Right lobe of liver (tissue), 6 donors: ENCODE results near the gene BCL2L12. TPM values are rescaled to one million over a fixed set of nuclear protein-coding genes. Genes with fewer than 3 reads are reported as not detected.

Experiments
- ATAC-seq, 4 donors: fragments of 200-7000 bp; cut with Tn5 transposase; one replicate each; pipeline ENCODE4 v1.9.1; 2020; ENCODE audit warnings: mild to moderate bottlenecking in 4 of 4, moderate library complexity in 4 of 4
- DNase-seq, 3 donors: peaks; one replicate each; pipeline ENCODE4 v3.0.0-alpha.2; 2020
- H3K27ac ChIP-seq, 3 donors: fragments of 200-600 bp; one replicate each; pipeline ENCODE4 v1.8.0; 2022
- H3K27me3 ChIP-seq, 2 donors: fragments of 200-600 bp; one replicate each; pipeline ENCODE4 v1.8.0; 2022
- H3K36me3 ChIP-seq, 4 donors: fragments of 200-600 bp; sonication (generic) in 1 of 4; one replicate each; pipeline versions ENCODE4 v1.5.1 to v1.8.0; 2017 to 2022; ENCODE audit warnings: control low read depth in 1 of 4
- H3K4me1 ChIP-seq, 4 donors: fragments of 200-600 bp; sonication (generic) in 1 of 4; one replicate each; pipeline versions ENCODE4 v1.5.1 to v1.8.0; 2017 to 2022; ENCODE audit warnings: control low read depth in 1 of 4
- H3K4me3 ChIP-seq, 3 donors: fragments of 200-600 bp; one replicate each; pipeline ENCODE4 v1.8.0; 2022
- H3K9me3 ChIP-seq, 4 donors: fragments of 200-600 bp; sonication (generic) in 1 of 4; one replicate each; pipeline versions ENCODE4 v1.5.1 to v1.8.0; 2017 to 2022; ENCODE audit warnings: control low read depth in 1 of 4
- POLR2A ChIP-seq: fragments of 450-650 bp; IDR thresholded peaks from one replicate; pipeline ENCODE4 v1.6.1; 2017; ENCODE audit warnings: antibody characterized with exemption, mild to moderate bottlenecking
- WGBS: methylation state at CpG from one replicate; pipeline ENCODE4 v1.1.6; 2018; ENCODE audit warnings: low coverage, low lambda C conversion rate; ENCODE audit not compliant: insufficient coverage; ENCODE audit errors: missing lambda C conversion rate; 5-methylcytosine and 5-hydroxymethylcytosine counted together
- intact Hi-C, 2 donors: fragments of 100-400 bp; cut with DNase I; formaldehyde crosslinking; loops; one replicate each; pipeline versions ENCODE4 v1.11.2 to v1.14.1; 2022
- total RNA-seq, 6 experiments: library from RNA; depleted of rRNA in 2 of 6; stranded (reverse); fragments of >200 nt in 2 of 6; fragmentation: NEBNext Ultra II Directional in 3 of 6; extraction: Animal tissue kit (Norgen Biotek cat#: 25700) in 3 of 6; gene quantifications; one replicate each; pipeline versions ENCODE4 v1.1.0 to v1.2.4, GENCODE V29; 2016 to 2023
- TF ChIP-seq, protein P1 (sequence below), 4 donors: fragments of 200-600 bp in 3 of 4; fragments of 450-650 bp in 1 of 4; IDR thresholded peaks; one replicate each; pipeline versions ENCODE4 v1.5.1 to v1.8.0; 2016 to 2022; ENCODE audit warnings: antibody characterized with exemption in 4 of 4, mild to moderate bottlenecking in 2 of 4
- donor health status: DM: no; HTN: yes; CAD: no.
- donor health status: DM: no; HTN: no; CAD: no.
- donor health status: DM: no; HTN: no; CAD: no.
- donor health status: DM: no; HTN: yes; CAD: no.
- donor health status: DM: no; HTN: yes; CAD: no.

Gene BCL2L12
- total RNA-seq, 6 experiments from 2014 or later = 4.5 to 11.6 (median 10.5) TPM

DNA sequence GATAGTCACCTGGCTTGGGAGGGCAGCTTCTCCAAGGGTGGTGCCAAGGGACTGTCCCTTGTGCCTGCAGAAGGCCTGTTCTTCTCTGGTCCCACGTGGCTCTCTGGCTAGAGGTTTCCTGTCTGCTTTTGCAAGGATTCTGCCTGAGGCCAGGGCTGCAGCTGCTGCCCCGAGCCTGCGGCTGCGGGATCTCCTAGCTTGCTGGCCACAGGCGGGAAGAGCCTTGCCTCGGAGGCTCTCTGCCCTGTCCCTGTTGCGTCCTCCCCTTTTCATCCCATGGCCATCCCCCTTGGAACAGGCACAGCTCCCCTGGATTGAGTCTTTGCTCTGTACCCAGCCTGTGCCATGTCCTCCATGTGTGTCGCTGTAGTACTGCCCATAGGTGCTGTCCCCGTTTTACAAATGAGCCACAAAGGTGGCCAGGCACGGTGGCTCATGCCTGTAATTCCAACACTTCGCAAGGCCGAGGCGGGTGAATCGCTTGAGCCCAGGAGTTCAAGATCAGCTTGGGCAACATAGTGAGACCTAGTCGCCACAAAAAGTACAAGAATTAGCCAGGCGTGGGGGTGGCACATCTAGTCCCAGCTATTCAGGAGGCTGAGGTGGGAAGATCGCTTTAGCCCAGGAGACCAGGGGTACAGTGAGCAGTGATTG is 9.2 kb upstream of the BCL2L12 start:
- Histone ChIP-seq H3K4me3 (no peak overlapping the region), H3K36me3 (peaks cover 0 to 74% (median 16%) of the 10 kb centered on the region in 4 donors), H3K4me1 (no peaks in the 10 kb centered on the region), H3K27ac (no peak overlapping the region), H3K9me3 (no peaks in the 10 kb centered on the region), H3K27me3 (no peaks in the 10 kb centered on the region)
- WGBS = 96% methylated on average over 7 of the region's 17 CpGs
- no peak for ATAC-seq
- no peak for DNase-seq
- TF ChIP-seq, protein P1, sequence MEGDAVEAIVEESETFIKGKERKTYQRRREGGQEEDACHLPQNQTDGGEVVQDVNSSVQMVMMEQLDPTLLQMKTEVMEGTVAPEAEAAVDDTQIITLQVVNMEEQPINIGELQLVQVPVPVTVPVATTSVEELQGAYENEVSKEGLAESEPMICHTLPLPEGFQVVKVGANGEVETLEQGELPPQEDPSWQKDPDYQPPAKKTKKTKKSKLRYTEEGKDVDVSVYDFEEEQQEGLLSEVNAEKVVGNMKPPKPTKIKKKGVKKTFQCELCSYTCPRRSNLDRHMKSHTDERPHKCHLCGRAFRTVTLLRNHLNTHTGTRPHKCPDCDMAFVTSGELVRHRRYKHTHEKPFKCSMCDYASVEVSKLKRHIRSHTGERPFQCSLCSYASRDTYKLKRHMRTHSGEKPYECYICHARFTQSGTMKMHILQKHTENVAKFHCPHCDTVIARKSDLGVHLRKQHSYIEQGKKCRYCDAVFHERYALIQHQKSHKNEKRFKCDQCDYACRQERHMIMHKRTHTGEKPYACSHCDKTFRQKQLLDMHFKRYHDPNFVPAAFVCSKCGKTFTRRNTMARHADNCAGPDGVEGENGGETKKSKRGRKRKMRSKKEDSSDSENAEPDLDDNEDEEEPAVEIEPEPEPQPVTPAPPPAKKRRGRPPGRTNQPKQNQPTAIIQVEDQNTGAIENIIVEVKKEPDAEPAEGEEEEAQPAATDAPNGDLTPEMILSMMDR (IDR thresholded peaks at IDR 0.05) = no peak
- no peak for TF ChIP-seq POLR2A
- intact Hi-C loops = no loop called here

- ATAC-seq (no peak), DNase-seq (no peak)
- 92% methylated on average over 10 of the region's 22 CpGs for WGBS
- Histone ChIP-seq H3K4me3 (no peak overlapping the region), H3K36me3 (peaks cover 0 to 72% (median 19%) of the 10 kb centered on the region in 4 donors), H3K27me3 (no peaks in the 10 kb centered on the region), H3K9me3 (no peaks in the 10 kb centered on the region), H3K4me1 (no peaks in the 10 kb centered on the region), H3K27ac (no peak overlapping the region)
- intact Hi-C loops = no loop called here
- TF ChIP-seq, protein P1 (IDR thresholded peaks at IDR 0.05) = no peak
- TF ChIP-seq POLR2A = no peak
Measured at GRCh38 chr19:49657493-49658138, 8.1 kb upstream of the BCL2L12 start.

- H3K27me3 ChIP-seq = no peaks in the 10 kb centered on the region
- no peak for TF ChIP-seq POLR2A
- TF ChIP-seq, protein P1 (IDR thresholded peaks at IDR 0.05) = no peak
- DNase-seq = no peak
- H3K36me3 ChIP-seq = peaks cover 0 to 67% (median 18%) of the 10 kb centered on the region in 4 donors
- 74% methylated on average over 4 of the region's 15 CpGs for WGBS
- H3K4me3 ChIP-seq = no peak overlapping the region
- no peak for ATAC-seq
- H3K27ac ChIP-seq = no peak overlapping the region
- no peaks in the 10 kb centered on the region for H3K9me3 ChIP-seq
- H3K4me1 ChIP-seq = no peaks in the 10 kb centered on the region
- intact Hi-C loops = no loop called here
Measured at GRCh38 chr19:49658139-49658517, 7.6 kb upstream of the BCL2L12 start.

DNA sequence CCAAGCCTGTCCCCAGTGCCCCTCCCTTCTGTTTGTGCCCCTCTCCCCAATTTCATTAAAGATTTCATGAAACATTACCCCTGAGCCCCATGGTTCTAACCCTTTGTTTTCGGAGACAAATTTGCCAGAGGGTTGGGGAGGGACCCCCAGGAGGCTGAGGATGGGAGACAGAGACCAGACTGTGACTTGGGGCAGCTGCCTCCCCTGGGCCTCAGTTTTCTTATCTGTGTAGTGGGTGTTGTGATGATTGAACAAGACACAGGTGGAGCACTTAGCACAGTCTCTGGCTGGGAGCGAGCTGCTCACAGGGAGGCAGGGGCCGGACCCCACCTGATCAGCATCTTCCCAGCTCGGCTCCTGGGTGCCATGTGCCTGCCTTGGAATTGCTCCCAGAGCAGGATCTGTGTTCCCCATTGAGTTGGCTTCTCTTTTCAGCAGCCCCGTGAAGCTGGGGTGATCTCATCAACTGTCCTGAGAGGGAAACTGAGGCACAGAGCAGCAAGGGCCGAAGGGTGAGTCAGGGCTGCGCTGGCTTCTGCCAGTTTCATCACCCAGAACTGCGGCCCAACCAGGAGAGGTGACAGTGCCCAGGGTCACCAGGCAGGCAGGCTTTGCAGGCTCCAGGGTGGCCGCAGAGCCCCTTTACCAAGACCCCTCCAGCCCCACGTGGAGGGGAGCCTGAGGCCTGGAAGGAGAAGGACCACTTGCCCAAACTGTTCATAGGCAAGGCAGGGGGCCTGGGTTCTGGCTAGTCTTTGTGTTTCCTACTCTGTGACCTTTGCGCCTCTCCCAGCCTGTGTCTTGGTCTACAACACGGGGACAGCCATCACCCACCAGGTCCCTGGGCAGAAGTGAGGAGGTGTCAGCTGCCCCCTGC is 6.9 kb upstream of the BCL2L12 start:
- ATAC-seq (no peak), DNase-seq (no peak)
- WGBS = 83% methylated on average over 4 of the region's 12 CpGs
- H3K9me3 ChIP-seq = no peaks in the 10 kb centered on the region
- intact Hi-C loops = no loop called here
- peaks cover 0 to 65% (median 18%) of the 10 kb centered on the region in 4 donors for H3K36me3 ChIP-seq
- no peak overlapping the region for H3K27ac ChIP-seq
- H3K4me1 ChIP-seq = peaks cover 0 to 6% (median 1%) of the 10 kb centered on the region in 4 donors
- H3K27me3 ChIP-seq = no peaks in the 10 kb centered on the region
- H3K4me3 ChIP-seq = no peak overlapping the region
- no peak for TF ChIP-seq POLR2A
- TF ChIP-seq, protein P1 (IDR thresholded peaks at IDR 0.05) = no peak
